Measurements from ENCODE around the gene FARSA. TPM values are rescaled to one million over a fixed set of nuclear protein-coding genes. Genes with fewer than 3 reads are reported as not detected.

The FARSA gene
- total RNA-seq, 2 donors from 2014 or later, result 54.8 to 65.0 TPM

- WGBS, result 14% methylated on average over 28 of the region's 53 CpGs
- H3K4me1 ChIP-seq (replicated peaks), result no peaks in the 10 kb centered on the region
- TF ChIP-seq POLR2A (IDR thresholded peaks at IDR 0.05), result no peak
- TF ChIP-seq POLR2AphosphoS5 (IDR thresholded peaks at IDR 0.05), result no peak
- no peak for TF ChIP-seq CTCF (IDR thresholded peaks at IDR 0.05)
- peak overlapping the region; percentile 21 to 41 for H3K4me3 ChIP-seq
- no peaks in the 10 kb centered on the region for H3K36me3 ChIP-seq
- no peaks in the 10 kb centered on the region for H3K27me3 ChIP-seq (replicated peaks; ENCODE audit: insufficient read depth)
- no peaks in the 10 kb centered on the region for H3K9me3 ChIP-seq
- intact Hi-C loops (cut with DNase I), result loop anchor here (10.0 kb wide), 1 partner anchor 49 kb away; the partner anchor contains the start of genes CALR and FARSA
- H3K27ac ChIP-seq, result peak overlapping the region; percentile 57 to 68
- no peak for DNase-seq (ENCODE audit: low spot score)
Observed at GRCh38 chr19:12885749-12886650, 47.5 kb downstream of the FARSA start.

GRCh38 chr19:12884926-12885748, 48.4 kb downstream of the FARSA start:
- TF ChIP-seq CTCF (IDR thresholded peaks at IDR 0.05), result peak; percentile 48 to 78 (median 68)
- peak; percentile 71 for TF ChIP-seq POLR2AphosphoS5 (IDR thresholded peaks at IDR 0.05)
- TF ChIP-seq POLR2A (IDR thresholded peaks at IDR 0.05), result no peak
- Histone ChIP-seq H3K4me3 (peak overlapping the region; percentile 21 to 41), H3K9me3 (no peaks in the 10 kb centered on the region), H3K4me1 (replicated peaks) (no peaks in the 10 kb centered on the region), H3K27me3 (replicated peaks; ENCODE audit: insufficient read depth) (no peaks in the 10 kb centered on the region), H3K36me3 (no peaks in the 10 kb centered on the region), H3K27ac (peak overlapping the region; percentile 57 to 68)
- DNase-seq (ENCODE audit: low spot score), result peak; percentile 84
- WGBS, result 5% methylated on average over 63 of the region's 73 CpGs
- intact Hi-C loops (cut with DNase I), result loop anchor here (10.0 kb wide), 1 partner anchor 50 kb away; the partner anchor contains the start of genes CALR and FARSA

- peak overlapping the region in 1 of 2 donors; percentile 41 for H3K4me3 ChIP-seq
- 80% methylated on average over 12 of the region's 12 CpGs for WGBS
- intact Hi-C loops (cut with DNase I), result loop anchor here (10.0 kb wide), 1 partner anchor 50 kb away; the partner anchor contains the start of genes CALR and FARSA
- H3K27me3 ChIP-seq (replicated peaks; ENCODE audit: insufficient read depth), result no peaks in the 10 kb centered on the region
- no peak for TF ChIP-seq CTCF (IDR thresholded peaks at IDR 0.05)
- TF ChIP-seq POLR2A (IDR thresholded peaks at IDR 0.05), result no peak
- no peak for TF ChIP-seq POLR2AphosphoS5 (IDR thresholded peaks at IDR 0.05)
- DNase-seq (ENCODE audit: low spot score), result no peak
- no peaks in the 10 kb centered on the region for H3K4me1 ChIP-seq (replicated peaks)
- H3K36me3 ChIP-seq, result no peaks in the 10 kb centered on the region
- H3K27ac ChIP-seq, result peak overlapping the region; percentile 24 to 57
- H3K9me3 ChIP-seq, result no peaks in the 10 kb centered on the region
Observed at GRCh38 chr19:12884627-12884925, 48.9 kb downstream of the FARSA start.

GRCh38 chr19:12884202-12884601, 49.3 kb downstream of the FARSA start:
- no peak overlapping the region for H3K4me3 ChIP-seq
- WGBS, result 95% methylated on average over 3 of the region's 3 CpGs
- intact Hi-C loops (cut with DNase I), result loop anchor here (10.0 kb wide), 1 partner anchor 51 kb away; the partner anchor contains the start of genes CALR and FARSA
- H3K4me1 ChIP-seq (replicated peaks), result no peaks in the 10 kb centered on the region
- DNase-seq (ENCODE audit: low spot score), result no peak
- no peak overlapping the region for H3K27ac ChIP-seq
- TF ChIP-seq POLR2AphosphoS5 (IDR thresholded peaks at IDR 0.05) (no peak), CTCF (IDR thresholded peaks at IDR 0.05) (no peak), POLR2A (IDR thresholded peaks at IDR 0.05) (no peak)
- no peaks in the 10 kb centered on the region for H3K9me3 ChIP-seq
- no peaks in the 10 kb centered on the region for H3K27me3 ChIP-seq (replicated peaks; ENCODE audit: insufficient read depth)
- H3K36me3 ChIP-seq, result no peaks in the 10 kb centered on the region

All from prostate gland (tissue), 2 donors.